Fibroblast of gingiva (primary cell): ENCODE results near the gene FXN.
"Not testable (repeated sequence)": the region's sequence is repeated elsewhere in the genome, so short reads cannot be mapped to it uniquely, and the experiment has no call there.

Experiments
- DNase-seq: peaks from one replicate; pipeline ENCODE4 v3.0.0-alpha.2; 2011; ENCODE audit warnings: low read depth

Gene FXN

DNA sequence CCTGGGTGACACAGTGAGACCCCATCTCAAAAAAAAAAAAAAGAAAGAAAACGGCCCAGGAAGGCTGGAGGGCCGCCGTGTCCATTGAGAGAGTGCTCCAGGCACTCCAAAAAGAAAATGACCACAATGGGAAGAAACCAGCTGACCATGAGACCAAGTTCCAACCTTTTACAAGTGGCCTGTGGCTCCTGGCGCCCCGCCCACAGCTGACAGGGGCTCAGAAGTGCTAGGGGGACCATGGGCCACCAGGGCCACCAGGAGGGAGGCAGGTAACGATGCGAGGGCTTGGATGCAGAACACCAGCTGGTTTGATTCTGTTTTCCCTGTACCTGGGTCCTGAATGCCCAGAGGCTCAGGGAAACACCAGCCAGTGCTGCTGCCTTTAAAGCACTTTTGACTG is 34.6 kb downstream of the FXN start:
- DNase-seq: no peak

DNA sequence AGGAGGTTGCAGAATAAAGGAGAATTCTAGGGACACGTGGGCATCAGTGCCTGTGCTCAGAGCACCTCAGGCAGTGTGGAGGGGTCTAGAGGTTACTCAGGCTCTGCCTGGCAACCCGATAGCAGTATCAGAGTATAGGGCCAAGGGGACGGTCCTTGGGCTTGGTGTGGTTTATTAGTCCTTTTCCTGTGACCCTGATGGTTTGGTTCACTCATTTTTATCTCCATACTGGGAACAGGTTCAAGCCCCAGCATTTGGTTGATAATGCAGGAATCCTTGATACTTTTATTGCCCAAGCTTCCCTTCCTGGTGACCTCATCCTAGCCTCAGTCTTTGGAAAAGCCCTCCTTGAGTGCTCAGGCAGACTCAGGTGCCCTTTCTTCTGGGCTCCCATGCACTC is 35.5 kb downstream of the FXN start:
- no peak for DNase-seq

DNA sequence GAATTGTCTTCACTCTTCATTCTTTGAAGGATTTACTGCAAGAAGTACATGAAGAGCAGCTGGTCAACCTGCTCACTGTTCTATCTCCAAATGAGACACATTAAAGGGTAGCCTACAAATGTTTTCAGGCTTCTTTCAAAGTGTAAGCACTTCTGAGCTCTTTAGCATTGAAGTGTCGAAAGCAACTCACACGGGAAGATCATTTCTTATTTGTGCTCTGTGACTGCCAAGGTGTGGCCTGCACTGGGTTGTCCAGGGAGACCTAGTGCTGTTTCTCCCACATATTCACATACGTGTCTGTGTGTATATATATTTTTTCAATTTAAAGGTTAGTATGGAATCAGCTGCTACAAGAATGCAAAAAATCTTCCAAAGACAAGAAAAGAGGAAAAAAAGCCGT is 37.6 kb downstream of the FXN start:
- no peak for DNase-seq

DNA sequence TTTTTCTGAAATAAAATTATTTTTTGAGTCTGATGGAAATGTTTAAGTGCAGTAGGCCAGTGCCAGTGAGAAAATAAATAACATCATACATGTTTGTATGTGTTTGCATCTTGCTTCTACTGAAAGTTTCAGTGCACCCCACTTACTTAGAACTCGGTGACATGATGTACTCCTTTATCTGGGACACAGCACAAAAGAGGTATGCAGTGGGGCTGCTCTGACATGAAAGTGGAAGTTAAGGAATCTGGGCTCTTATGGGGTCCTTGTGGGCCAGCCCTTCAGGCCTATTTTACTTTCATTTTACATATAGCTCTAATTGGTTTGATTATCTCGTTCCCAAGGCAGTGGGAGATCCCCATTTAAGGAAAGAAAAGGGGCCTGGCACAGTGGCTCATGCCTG is 39.2 kb downstream of the FXN start:
- DNase-seq: no peak

DNA sequence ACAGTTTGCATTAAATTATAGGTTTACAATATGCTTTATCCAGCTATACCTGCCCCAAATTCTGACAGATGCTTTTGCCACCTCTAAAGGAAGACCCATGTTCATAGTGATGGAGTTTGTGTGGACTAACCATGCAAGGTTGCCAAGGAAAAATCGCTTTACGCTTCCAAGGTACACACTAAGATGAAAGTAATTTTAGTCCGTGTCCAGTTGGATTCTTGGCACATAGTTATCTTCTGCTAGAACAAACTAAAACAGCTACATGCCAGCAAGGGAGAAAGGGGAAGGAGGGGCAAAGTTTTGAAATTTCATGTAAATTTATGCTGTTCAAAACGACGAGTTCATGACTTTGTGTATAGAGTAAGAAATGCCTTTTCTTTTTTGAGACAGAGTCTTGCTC is 41.0 kb downstream of the FXN start:
- DNase-seq: peak; percentile 47

DNA sequence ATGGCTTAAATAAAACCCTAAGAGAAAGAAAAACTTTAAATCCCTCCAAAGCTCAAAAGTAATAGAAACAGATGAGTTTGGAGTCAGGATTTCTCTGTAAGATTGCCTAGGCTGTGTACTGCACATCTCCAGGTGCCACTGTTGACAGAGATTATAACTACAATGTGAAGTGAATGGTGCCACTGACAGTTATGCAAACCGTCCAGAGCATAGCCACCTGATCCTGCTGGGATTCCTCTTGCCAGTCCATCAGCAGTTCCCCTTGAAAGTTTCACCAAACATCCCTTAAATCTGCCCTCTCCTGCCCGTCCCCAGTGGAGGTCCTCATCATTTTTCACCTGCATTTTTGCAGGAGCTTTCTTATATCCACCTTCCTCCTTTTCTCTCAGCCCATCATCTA is 42.5 kb downstream of the FXN start:
- no peak for DNase-seq

DNA sequence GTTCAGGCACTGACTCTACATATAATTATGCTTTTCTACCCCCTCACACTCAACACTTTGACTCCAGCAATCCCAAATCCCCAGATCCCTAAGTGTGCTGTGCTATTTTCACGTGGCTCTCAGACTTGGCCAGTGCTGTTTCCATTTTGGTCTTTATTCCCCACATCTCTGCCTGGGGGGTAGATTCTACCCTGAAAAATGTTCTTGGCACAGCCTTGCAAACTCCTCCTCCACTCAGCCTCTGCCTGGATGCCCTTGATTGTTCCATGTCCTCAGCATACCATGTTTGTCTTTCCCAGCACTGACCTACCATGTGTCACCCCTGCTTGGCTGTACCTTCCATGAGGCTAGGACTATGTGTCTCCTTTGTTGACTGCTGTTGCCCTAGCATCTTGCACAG is 43.0 kb downstream of the FXN start:
- DNase-seq: peak; percentile 96

DNA sequence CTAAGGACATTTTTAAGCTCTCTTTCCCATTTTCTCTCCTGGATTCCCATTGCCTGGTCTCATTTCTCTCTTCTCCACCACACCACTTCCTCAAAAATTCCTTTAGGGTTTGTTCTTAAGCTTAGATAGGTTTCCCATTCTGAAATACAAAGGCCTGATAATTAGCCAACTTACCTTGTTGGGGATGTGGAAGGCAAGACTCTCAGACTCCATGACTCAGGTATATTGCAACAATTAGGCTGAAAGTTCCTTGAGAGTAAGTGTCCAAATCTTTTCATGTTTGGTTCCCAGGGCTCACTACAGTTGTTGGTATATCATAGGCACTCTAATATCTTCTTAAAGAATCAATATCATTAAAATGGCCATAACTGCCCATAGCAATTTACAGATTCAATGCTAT is 43.6 kb downstream of the FXN start:
- no peak for DNase-seq

DNA sequence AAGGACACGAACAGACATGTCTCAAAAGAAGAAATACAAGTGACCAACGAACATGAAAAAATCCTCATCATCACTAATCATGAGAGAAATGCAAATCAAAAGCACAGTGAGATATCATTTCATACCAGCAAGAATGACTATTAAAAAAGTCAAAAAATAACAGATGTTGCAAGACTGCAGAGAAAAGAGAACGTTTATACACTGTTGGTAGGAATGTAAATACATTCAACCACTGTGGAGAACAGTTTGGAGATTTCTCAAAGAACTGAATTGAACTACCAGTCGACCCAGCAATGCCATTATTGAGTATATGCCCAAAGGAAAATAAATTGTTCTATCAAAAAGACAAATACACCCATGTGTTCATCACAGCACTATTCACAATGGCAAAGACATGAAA is 45.7 kb downstream of the FXN start:
- peak; percentile 72 for DNase-seq

DNA sequence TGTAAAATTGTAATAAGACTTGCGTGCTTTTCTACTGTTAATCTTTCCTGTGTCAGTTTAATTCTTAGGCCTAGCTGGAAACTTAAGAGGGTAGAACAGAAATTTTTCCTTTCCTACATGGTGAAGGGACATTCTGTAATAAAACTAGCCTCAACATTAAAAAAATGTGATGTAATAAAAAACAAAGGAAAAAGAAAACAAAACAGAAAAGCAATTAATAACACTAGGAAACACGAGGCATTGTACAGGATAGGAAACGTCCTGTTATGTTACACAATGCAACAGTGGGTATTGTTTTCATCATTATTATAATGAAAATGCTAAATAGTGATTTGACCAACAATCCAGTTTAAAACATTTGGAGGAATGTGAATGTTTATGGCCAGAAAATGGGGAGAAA is 47.8 kb downstream of the FXN start:
- DNase-seq: no peak

DNA sequence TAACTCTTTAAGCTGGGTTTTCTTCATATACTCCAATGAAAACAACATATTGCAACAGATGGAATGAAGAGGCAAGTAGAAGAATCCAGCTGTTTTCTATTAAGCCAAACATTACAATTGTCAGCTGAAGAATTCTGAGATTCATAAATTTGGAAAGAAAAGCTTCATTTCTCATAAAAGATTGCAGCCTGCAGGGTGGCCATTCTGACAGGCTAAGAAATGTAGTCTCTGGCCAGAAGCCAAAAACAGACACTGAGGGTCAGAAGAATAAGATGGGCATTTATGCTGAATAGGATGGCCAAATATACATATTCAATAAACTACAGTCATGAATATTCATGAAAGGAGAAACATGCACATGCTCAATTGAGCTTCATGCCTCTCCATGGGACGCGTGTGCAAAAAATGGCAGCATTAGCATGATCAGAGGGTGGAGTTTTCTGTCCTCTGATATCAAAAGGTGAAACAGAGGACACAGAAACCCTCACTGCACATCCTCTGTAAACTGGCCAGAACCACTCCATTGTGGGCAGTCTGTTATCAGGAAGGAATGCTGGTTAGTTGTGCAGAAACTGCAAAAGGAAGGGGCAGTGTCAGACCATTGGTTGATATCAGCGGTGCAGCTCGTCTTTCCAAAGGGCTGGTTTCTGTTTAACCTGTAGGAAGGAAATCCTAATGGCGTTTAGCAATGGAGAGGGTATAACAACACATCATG is 50.2 kb downstream of the FXN start:
- DNase-seq: peak; percentile 89

DNA sequence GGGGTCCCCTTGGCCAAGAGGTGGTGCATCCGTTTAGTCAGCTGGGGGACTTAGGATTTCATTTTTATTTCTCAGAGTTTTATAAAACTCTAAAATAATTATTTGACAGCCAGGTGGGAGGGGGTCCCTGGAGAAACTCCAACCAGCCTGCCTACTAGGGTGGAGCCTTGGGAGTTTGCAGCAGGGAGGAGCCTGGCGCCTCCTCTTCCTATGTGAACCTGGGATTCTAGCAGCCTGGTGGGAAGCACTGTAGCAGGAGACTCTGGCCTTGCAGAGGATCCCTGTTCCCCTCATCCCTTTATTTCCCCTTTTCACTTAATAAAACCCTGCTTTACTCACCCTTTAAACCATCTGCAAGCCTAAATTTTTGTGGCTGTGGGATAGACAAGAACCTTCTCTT is 50.8 kb downstream of the FXN start:
- DNase-seq: no peak

DNA sequence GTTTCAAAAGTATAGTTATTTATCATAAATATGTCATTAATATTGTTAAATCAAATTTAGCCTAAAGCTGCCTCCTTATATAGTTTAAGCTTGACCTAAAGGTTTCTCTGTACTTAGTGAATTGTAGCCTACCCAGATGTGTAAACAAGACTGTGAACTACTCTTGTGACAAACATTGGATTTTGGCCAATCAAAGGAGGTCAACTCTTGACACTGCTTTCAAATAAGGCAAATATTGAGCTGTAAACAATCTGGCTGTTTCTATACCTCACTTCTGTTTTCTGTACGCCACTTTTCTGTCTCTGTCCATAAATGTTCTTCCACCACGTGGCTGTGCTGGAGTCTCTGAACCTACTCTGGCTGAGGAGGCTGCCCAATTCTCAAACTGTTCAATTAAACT is 51.2 kb downstream of the FXN start:
- DNase-seq: peak; percentile 17

DNA sequence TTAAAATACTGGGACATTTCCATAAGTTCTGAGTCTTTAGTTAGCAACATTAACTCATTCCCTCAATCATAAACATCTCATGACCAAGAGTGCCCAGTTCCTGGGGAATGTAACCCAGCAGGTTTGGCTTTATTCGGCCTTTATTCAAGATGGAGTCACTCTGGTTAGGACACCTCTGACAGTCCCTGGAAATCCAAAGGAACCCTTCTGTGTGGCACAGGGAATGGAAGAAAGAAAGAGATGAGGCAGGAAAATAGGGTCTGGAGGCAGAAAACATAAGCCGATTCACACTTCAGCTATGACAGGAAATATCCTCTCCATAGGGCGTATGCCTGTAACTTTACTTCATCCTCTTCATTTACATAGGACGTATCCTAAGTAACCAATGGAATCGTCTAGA is 53.5 kb downstream of the FXN start:
- DNase-seq: no peak

DNA sequence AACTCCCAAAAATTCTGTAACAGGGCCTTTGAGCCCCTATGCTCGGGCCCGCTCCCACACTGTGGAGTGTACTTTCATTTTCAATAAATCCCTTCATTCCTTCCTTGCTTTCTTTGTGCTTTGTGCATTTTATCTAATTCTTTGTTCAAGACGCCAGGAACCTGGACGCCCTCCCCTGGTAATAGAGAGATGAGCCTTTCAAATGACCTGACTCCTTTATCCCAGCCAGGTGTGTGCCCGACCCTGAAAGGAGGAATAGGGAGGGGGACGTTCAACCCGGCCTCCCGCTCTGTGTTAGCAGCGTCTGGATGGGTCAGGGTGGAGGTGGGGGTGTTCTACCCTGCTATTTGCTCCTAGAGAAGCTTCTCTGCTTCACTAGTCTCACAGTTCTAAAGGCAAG is 53.9 kb downstream of the FXN start:
- no peak for DNase-seq

DNA sequence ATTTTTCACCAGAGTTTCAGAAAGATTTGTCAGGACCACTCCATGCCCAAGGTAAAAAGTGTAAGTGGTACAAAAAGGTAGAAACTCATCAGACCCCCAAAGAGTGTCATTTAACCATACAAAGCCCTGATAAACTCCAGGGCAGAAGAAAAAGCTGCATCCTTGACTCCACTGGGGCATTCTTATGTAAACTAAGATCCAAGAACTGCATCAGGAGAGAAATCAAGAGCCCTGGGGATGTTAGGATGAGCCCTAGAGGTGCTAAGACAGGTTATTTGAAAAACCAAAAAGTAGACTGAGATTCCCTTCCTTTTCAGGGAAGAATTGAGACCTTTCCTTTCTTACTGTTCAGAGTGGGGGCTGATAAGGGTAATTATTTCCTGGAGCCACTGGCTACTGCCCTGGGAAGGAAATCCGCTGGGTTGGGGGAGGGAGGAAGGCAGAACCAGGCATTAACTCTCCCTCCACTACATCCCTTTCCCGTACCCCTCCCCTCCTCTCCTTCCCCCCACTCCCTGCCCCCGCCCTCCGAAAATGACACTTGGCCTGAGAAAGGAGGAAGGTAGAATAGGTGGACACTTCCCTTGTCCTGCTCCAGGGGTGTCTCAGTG is 54.7 kb downstream of the FXN start:
- DNase-seq: no peak

DNA sequence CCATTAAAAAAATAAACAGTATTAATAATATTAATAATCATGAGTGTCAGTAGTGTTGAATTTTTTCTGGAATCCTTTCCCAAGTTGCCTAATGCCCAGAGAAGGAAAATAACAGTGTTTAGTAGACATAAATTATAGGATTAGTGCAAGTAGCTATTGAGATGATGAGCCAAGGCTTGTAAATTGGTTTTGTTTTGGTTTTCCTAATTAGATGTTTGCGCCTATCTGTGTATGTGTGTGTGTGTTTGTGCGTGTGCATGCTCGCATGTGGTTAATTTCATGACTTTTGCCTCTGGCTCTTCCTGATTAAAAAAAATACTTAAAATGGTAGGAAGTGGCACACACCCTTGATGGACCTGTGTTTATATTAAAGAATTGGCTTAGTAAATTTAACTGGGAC is 55.4 kb downstream of the FXN start:
- no peak for DNase-seq

DNA sequence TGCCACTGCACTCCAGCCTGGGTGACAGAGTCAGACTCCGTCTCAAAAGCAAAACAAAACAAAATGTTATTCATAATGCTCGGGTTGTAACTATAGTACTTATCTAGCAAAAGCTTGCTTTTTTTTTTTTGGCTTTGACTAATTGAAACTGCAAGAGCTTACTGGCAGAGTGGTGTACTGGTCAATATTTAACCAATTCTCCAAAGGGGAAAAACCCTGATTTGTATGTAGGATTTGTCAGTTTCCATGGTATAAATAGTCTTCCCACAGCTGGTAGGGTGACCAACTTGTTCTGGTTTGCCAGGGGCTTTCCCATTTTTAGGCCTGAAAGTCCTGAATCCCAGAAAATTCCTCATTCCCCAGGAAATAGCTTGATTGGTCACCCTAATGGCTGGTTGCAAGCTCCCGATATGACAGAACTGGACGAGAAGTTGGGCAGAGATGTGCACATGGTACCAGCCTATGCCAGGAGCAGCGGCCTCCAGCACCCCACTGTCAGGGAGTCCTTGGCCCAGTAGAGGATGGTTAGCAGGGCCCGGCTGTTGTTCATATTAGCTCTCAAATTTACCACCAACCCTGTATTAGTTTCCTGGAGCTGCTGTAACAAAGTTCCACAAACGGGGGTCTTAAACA is 58.0 kb downstream of the FXN start:
- DNase-seq: no peak

DNA sequence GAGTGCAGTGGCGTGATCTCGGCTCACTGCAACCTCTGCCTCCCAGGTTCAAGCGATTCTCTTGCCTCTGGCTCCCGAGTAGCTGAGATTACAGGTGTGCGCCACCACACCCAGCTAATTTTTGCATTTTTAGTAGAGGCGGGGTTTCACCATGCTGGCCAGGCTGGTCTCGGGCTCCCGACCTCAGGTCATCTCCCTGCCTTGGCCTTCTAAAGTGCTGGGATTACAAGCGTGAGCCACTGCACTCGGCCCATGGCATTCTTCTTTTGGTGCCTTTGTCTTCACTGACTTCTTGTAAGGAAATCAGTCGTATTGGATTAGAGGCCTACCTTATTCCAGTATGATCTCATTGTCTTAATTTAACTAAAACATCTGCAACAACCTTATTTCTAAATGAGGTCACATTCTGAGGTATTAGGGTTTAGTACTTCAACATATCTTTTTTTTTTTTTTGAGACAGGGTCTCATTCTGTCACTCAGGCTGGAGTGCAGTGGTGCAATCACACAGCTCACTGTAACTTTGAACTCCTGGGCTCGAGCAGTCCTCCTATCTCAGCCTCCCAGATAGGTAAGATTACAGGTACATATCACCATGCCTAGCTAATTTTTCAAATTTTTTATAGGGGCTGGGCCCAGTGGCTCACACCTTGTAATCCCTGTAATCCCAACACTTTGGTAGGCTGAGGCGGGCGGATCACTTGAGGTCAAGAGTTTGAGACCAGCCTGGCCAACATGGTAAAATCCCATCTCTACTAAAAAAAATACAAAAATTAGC is 59.0 kb downstream of the FXN start:
- DNase-seq: not testable (repeated sequence)

DNA sequence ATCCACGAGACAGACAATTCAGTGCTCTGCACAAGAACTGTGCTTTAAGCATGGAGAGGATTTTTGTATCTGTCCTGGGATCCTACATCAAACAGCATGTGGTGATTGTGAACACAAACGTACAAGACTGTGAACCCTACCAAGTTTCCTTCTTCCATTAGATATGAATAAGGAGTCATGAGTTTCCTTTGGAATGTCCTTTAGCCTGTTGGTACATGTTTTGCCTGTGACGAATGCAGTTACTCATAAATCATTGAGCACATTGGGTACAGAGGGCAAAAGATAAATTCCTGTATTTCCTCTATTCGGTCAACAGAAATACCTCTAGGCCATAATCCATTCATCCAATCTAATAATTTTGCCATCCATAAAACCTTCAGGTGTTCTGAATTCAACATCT is 61.5 kb downstream of the FXN start:
- peak; percentile 32 for DNase-seq

DNA sequence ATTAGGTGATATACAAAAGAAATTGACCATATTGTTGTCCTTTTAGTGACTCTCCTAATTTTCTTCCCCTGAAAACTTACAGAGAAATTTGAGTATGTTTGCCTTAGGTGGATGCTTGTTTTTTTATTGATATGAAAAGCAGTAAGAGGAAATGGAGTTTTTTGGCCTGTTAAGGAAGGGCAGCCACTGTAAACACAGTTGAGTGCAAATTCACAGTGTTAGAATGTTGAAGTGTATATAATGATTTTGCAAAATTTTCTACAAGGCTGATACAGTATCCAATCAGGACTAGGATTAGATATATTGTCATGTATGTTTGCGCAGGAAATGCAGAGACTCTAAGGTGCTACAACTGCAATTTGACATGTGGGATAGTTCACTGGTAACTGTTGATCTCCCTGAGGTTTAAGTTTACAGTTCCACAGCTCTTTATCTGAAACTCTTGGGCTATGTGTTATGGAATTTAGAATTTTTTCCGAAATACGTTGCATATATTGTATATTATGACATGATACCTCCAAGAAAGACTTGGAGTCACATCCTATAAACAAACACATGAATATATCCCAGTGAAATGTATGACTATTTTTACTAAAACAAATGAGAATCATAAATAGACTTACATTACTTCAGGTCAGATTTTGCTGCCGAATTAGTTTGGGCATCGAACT is 62.5 kb downstream of the FXN start:
- no peak for DNase-seq

DNA sequence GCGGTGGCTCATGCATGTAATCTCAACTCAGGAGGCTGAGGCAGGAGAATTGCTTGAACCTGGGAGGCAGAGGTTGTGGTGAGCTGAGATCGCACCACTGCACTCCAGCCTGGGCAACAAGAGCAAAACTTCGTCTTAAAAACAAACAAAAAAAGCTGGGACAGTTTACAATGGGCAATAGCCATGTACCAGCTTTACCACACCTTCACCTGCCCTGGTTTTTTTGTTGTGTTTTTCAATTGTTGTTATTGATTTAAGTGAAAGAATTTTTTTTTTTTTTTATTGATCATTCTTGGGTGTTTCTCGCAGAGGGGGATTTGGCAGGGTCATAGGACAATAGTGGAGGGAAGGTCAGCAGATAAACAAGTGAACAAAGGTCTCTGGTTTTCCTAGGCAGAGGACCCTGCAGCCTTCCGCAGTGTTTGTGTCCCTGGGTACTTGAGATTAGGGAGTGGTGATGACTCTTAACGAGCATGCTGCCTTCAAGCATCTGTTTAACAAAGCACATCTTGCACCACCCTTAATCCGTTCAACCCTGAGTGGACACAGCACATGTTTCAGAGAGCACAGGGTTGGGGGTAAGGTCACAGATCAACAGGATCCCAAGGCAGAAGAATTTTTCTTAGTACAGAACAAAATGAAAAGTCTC is 67.9 kb downstream of the FXN start:
- DNase-seq: not testable (repeated sequence)
